IMR-90 (cell line): ENCODE data around the gene CDRT15L2. TPM values are rescaled to one million over a fixed set of nuclear protein-coding genes. Genes with fewer than 3 reads are reported as not detected.
"Not testable (repeated sequence)": the region's sequence is repeated elsewhere in the genome, so short reads cannot be mapped to it uniquely, and the experiment has no call there.

Source experiments
- ATAC-seq: fragments of 200-7000 bp; cut with Tn5 transposase; 2 replicates; pipeline ENCODE4 v1.9.1; 2020; ENCODE audit warnings: low read depth, mild to moderate bottlenecking, moderate library complexity
- BruUV-seq: library from RNA; stranded (reverse); fragments of 400-500 nt; replicated peaks from 2 replicates; lab custom pipeline; 2021; lab: Mats Ljungman, UMichigan
- CTCF ChIA-PET: fragments of 300-600 bp; formaldehyde crosslinking; extraction: SDS; loops from one replicate; lab custom pipeline; 2021; ENCODE audit warnings: antibody characterized with exemption; lab: Yijun Ruan, JAX
- POLR2A ChIA-PET: fragments of 300-600 bp; sonication (Branson Sonifier 250); formaldehyde crosslinking; loops from one replicate; lab custom pipeline; 2022; ENCODE audit warnings: antibody characterized with exemption; ENCODE audit not compliant: unreplicated experiment; lab: Charles Lee
- DNase-seq: peaks from one replicate; pipeline ENCODE4 v3.0.0; 2013
- H2AFZ ChIP-seq: replicated peaks from 2 replicates; pipeline ENCODE3; 2013; ENCODE audit warnings: low read length, mild to moderate bottlenecking; ENCODE audit not compliant: poor library complexity
- H2AK5ac ChIP-seq: 2 replicates; pipeline ENCODE4 v1.6.1; 2013; ENCODE audit warnings: low read depth, low read length, inconsistent platforms
- H2AK9ac ChIP-seq: replicated peaks from 2 replicates; pipeline ENCODE3; 2013; ENCODE audit warnings: mild to moderate bottlenecking, low read depth, low read length, moderate library complexity; ENCODE audit not compliant: poor library complexity
- H2BK120ac ChIP-seq: 2 replicates; pipeline ENCODE4 v1.6.1; 2013; ENCODE audit warnings: low read depth, low read length, inconsistent platforms
- H2BK15ac ChIP-seq: 3 replicates; pipeline ENCODE4 v1.6.1; 2013; ENCODE audit warnings: low read depth, low read length, inconsistent platforms
- H2BK20ac ChIP-seq: 2 replicates; pipeline ENCODE4 v1.6.1; 2013; ENCODE audit warnings: low read depth, mild to moderate bottlenecking, inconsistent platforms, low read length, moderate library complexity
- H2BK5ac ChIP-seq: 2 replicates; pipeline ENCODE4 v1.6.1; 2013; ENCODE audit warnings: mild to moderate bottlenecking, low read depth, low read length, inconsistent platforms; ENCODE audit not compliant: poor library complexity, severe bottlenecking
- H3K14ac ChIP-seq: replicated peaks from 2 replicates; pipeline ENCODE4 v1.6.1; 2013; ENCODE audit warnings: low read depth, low read length, inconsistent platforms
- H3K18ac ChIP-seq: 2 replicates; pipeline ENCODE4 v1.6.1; 2013; ENCODE audit warnings: low read depth, low read length, control low read depth
- H3K23ac ChIP-seq: 2 replicates; pipeline ENCODE4 v1.6.1; 2013; ENCODE audit warnings: low read depth, low read length, inconsistent platforms
- H3K27ac ChIP-seq: 2 replicates; pipeline ENCODE4 v1.5.1; 2013; ENCODE audit warnings: mild to moderate bottlenecking, control low read depth, low read length; ENCODE audit not compliant: insufficient read depth
- H3K27me3 ChIP-seq: 2 replicates; pipeline ENCODE4 v1.6.1; 2013; ENCODE audit warnings: low read length; ENCODE audit not compliant: control insufficient read depth, insufficient read depth
- H3K36me3 ChIP-seq: 2 replicates; pipeline ENCODE4 v1.6.1; 2013; ENCODE audit warnings: low read length, mixed read lengths; ENCODE audit not compliant: control insufficient read depth, insufficient read depth
- H3K4ac ChIP-seq: 2 replicates; pipeline ENCODE4 v1.6.1; 2013; ENCODE audit warnings: low read depth, low read length, inconsistent platforms
- H3K4me1 ChIP-seq: 2 replicates; pipeline ENCODE4 v1.6.1; 2013; ENCODE audit warnings: low read length, mixed read lengths; ENCODE audit not compliant: control insufficient read depth, insufficient read depth
- H3K4me2 ChIP-seq: 2 replicates; pipeline ENCODE4 v1.6.1; 2013; ENCODE audit warnings: low read depth, mild to moderate bottlenecking, control low read depth, low read length, moderate library complexity
- H3K4me3 ChIP-seq: 2 replicates; pipeline ENCODE4 v1.5.1; 2013; ENCODE audit warnings: low read depth, mild to moderate bottlenecking, control low read depth, low read length, moderate library complexity; ENCODE audit not compliant: insufficient read depth
- H3K56ac ChIP-seq: 2 replicates; pipeline ENCODE4 v1.6.1; 2013; ENCODE audit warnings: low read length, inconsistent platforms; ENCODE audit not compliant: insufficient read depth; ENCODE audit errors: extremely low read depth
- H3K79me1 ChIP-seq, 2 experiments: 2 replicates each; pipeline ENCODE4 v1.6.1; 2013; ENCODE audit warnings: low read length in 2 of 2, inconsistent platforms in 1 of 2, low read depth in 1 of 2
- H3K9ac ChIP-seq: 2 replicates; pipeline ENCODE4 v1.6.1; 2013; ENCODE audit warnings: low read depth, low read length, control low read depth
- H3K9me1 ChIP-seq: 2 replicates; pipeline ENCODE4 v1.6.1; 2013; ENCODE audit warnings: low read length, inconsistent platforms; ENCODE audit not compliant: insufficient read depth
- H3K9me3 ChIP-seq: 2 replicates; pipeline ENCODE4 v1.6.1; 2013; ENCODE audit warnings: low read length; ENCODE audit not compliant: control insufficient read depth, insufficient read depth
- H4K20me1 ChIP-seq: 2 replicates; pipeline ENCODE4 v1.6.1; 2013; ENCODE audit warnings: low read length, inconsistent platforms; ENCODE audit not compliant: insufficient read depth
- H4K5ac ChIP-seq: 2 replicates; pipeline ENCODE4 v1.6.1; 2013; ENCODE audit warnings: mild to moderate bottlenecking, low read depth, low read length, control low read depth
- H4K8ac ChIP-seq, 2 experiments: 2 replicates each; pipeline ENCODE4 v1.6.1; 2013; ENCODE audit warnings: low read depth in 2 of 2, low read length in 2 of 2, control low read depth in 1 of 2, inconsistent platforms in 1 of 2
- H4K91ac ChIP-seq: 2 replicates; pipeline ENCODE4 v1.6.1; 2013; ENCODE audit warnings: low read depth, low read length, inconsistent platforms; ENCODE audit not compliant: insufficient read depth
- WGBS, 2 experiments: methylation state at CpG; one replicate each; pipeline versions ENCODE4 v1.1.5 to v1.1.7; 2013; ENCODE audit warnings: missing lambda C conversion rate in 2 of 2; ENCODE audit not compliant: insufficient read length in 1 of 2; ENCODE audit errors: extremely low coverage in 2 of 2; 5-methylcytosine and 5-hydroxymethylcytosine counted together
- dilution Hi-C: fragments of 300-500 bp; cut with HindIII; formaldehyde crosslinking; loops from one replicate; pipeline ENCODE4 v1.14.3; 2018; ENCODE audit warnings: low sequenced_read_pairs; ENCODE audit not compliant: unreplicated experiment
- in situ Hi-C: fragments of 300-500 bp; cut with MboI; formaldehyde crosslinking; loops from 3 replicates; pipeline ENCODE4 v1.14.3; 2019; ENCODE audit warnings: low sequenced_read_pairs, inconsistent platforms, mixed read lengths
- intact Hi-C: fragments of 100-400 bp; cut with micrococcal nuclease; formaldehyde crosslinking; loops from 2 replicates; pipeline ENCODE4 v1.10.0; 2022
- polyA plus RNA-seq, 3 experiments: library from polyadenylated mRNA; depleted of rRNA; stranded (reverse); fragments of >200 nt; gene quantifications; 2 replicates each; pipeline ENCODE4 v1.2.3, GENCODE V29; 2012; ENCODE audit warnings: low replicate concordance in 1 of 3
- total RNA-seq: library from RNA; depleted of rRNA; stranded (reverse); fragments of >200 nt; gene quantifications from 2 replicates; pipeline ENCODE4 v1.2.3, GENCODE V29; 2012

The CDRT15L2 gene
- total and polyA plus RNA-seq, 2 of the 4 experiments (the other 2 are of a cell fraction) = not detected

DNA sequence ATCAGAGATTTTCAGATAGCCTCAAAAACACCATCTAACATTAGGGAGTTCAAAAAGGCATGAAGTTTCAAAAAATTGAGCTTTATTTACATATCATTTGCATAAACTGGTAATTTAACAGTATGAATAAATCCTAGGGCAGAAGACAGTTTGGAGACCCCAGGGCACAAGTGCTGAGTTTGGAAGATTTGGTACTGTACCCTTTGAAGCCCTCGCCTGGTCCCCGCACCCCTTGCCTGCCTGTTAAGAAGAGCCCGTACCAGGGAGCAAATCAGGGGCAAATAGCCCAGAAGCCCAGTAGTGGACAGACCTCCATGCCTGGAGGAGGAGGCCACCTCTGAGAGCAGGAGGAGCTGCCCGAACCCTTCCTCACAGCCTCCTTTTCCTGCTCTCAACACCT, 24.8 kb upstream of the CDRT15L2 start:
- H2AK9ac ChIP-seq, intact Hi-C loops, H2BK15ac ChIP-seq, H2AK5ac ChIP-seq, H3K56ac ChIP-seq, H3K27ac ChIP-seq, H2BK20ac ChIP-seq, POLR2A ChIA-PET, H3K36me3 ChIP-seq, H3K9ac ChIP-seq, H4K91ac ChIP-seq, ATAC-seq, H3K4me1 ChIP-seq, DNase-seq, dilution Hi-C loops, H2BK120ac ChIP-seq, H3K18ac ChIP-seq, BruUV-seq, H3K79me1 ChIP-seq, in situ Hi-C loops, H3K4ac ChIP-seq, H3K23ac ChIP-seq, H4K8ac ChIP-seq, H3K4me2 ChIP-seq, H4K20me1 ChIP-seq, H3K14ac ChIP-seq, H4K5ac ChIP-seq, H2BK5ac ChIP-seq, CTCF ChIA-PET, H2AFZ ChIP-seq, H3K9me1 ChIP-seq, H3K9me3 ChIP-seq, H3K4me3 ChIP-seq: not testable (repeated sequence)
- no CpG with 5 or more reads among the region's 4 CpGs for WGBS, 2 experiments
- peaks cover 10% of the 10 kb centered on the region; the same call in 1 of the 2 replicates for H3K27me3 ChIP-seq

DNA sequence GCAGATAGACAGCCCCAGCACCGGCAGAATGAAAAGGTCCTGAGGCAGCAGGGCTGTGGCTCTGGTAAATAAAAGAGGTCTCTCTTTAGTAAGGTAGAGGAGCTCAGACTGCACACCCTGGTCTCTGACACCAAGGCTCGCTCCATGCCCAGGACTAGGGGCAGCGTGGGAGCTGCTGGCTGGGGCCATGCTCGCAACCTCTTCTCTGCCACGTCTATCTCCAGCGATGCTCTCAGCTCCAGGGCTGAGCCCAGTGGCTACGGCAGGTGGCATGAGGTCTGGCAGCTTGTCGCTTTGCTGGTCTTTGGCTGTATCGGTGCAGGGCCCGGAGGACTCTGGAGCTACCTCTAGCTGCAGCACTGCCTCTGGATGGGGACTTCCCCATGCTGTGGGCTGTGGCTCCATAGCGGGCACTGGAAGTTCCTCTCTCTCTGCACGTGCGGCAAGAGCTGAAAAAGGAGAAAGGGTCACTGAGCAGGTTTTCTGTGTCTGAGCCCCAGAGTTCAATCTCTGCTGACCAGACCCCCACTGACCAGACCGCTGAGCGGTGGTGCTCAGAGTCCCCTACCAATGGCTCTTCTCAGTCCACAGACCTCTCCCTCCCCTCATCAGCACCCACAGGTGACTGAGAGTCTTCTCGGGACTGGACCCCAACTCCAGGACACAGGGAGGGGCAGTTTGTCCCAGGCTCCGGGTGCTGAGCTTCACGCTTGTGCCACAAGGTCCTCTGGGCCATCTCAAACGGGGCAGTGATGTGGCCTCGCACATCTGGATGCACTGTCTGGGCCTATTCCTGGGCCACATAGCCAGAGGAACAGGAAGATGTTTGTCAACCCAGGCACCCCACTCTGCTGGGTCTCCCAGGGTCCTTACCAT, 24.2 kb upstream of the CDRT15L2 start:
- H2BK5ac ChIP-seq, H2AK9ac ChIP-seq, H3K14ac ChIP-seq, H2AFZ ChIP-seq, POLR2A ChIA-PET, H3K9me3 ChIP-seq, H3K9ac ChIP-seq, H3K56ac ChIP-seq, H3K4me3 ChIP-seq, H4K5ac ChIP-seq, H4K8ac ChIP-seq, H4K20me1 ChIP-seq, CTCF ChIA-PET, H2BK120ac ChIP-seq, H3K36me3 ChIP-seq, H4K91ac ChIP-seq, H3K79me1 ChIP-seq, H3K4me1 ChIP-seq, H2AK5ac ChIP-seq, H3K18ac ChIP-seq, H3K23ac ChIP-seq, ATAC-seq, H3K9me1 ChIP-seq, H3K27ac ChIP-seq, H2BK20ac ChIP-seq, dilution Hi-C loops, DNase-seq, H3K4ac ChIP-seq, BruUV-seq, intact Hi-C loops, in situ Hi-C loops, H2BK15ac ChIP-seq, H3K4me2 ChIP-seq: not testable (repeated sequence)
- WGBS, 2 experiments = 75% methylated on average over 2 of the region's 20 CpGs; no CpG with 5 or more reads in 1 of the 2 experiments
- H3K27me3 ChIP-seq = peaks cover 10% of the 10 kb centered on the region; the same call in 1 of the 2 replicates
